DMS 273 (cell line): Measurements from ENCODE around the gene NCOA7.
"Not testable (repeated sequence)": the region's sequence is repeated elsewhere in the genome, so short reads cannot be mapped to it uniquely, and the experiment has no call there.

Experiments
- DNase-seq: peaks from one replicate; lab custom pipeline; 2025; ENCODE audit not compliant: unreplicated experiment; lab: John Stamatoyannopoulos, UW

Gene NCOA7

GRCh38 chr6:125753937-125754259 is 36.9 kb upstream of the NCOA7 start:
- no peak for DNase-seq

- DNase-seq: no peak
Observed at GRCh38 chr6:125754566-125754965, 36.2 kb upstream of the NCOA7 start.

GRCh38 chr6:125759184-125759902 is 31.4 kb upstream of the NCOA7 start:
- DNase-seq: peak; percentile 19

- no peak for DNase-seq
Observed at GRCh38 chr6:125759959-125760457, 30.8 kb upstream of the NCOA7 start.

GRCh38 chr6:125764121-125764671 is 26.6 kb upstream of the NCOA7 start:
- DNase-seq: no peak

- no peak for DNase-seq
Observed at GRCh38 chr6:125765944-125766343, 24.8 kb upstream of the NCOA7 start.

- no peak for DNase-seq
Observed at GRCh38 chr6:125766641-125767040, 24.1 kb upstream of the NCOA7 start.

- no peak for DNase-seq
Observed at GRCh38 chr6:125769147-125769783, 21.5 kb upstream of the NCOA7 start.

GRCh38 chr6:125773387-125774341 is 17.1 kb upstream of the NCOA7 start:
- DNase-seq: no peak

GRCh38 chr6:125776107-125776826 is 14.5 kb upstream of the NCOA7 start:
- DNase-seq: not testable (repeated sequence)

- DNase-seq: peak; percentile 97
Observed at GRCh38 chr6:125779924-125780539, 10.7 kb upstream of the NCOA7 start.

- peak; percentile 91 for DNase-seq
Observed at GRCh38 chr6:125780540-125781313, 10.0 kb upstream of the NCOA7 start.

GRCh38 chr6:125781314-125781868 is 9.4 kb upstream of the NCOA7 start:
- DNase-seq: peak; percentile 74

- DNase-seq: no peak
Observed at GRCh38 chr6:125784365-125784764, 6.4 kb upstream of the NCOA7 start.

- peak; percentile 34 for DNase-seq
Observed at GRCh38 chr6:125787791-125788190, 3.0 kb upstream of the NCOA7 start.

- DNase-seq: peak; percentile 38
Observed at GRCh38 chr6:125789167-125789566, 1.6 kb upstream of the NCOA7 start.

GRCh38 chr6:125789576-125790357 is 993 bp upstream of the NCOA7 start:
- peak; percentile 90 for DNase-seq

- peak; percentile 70 for DNase-seq
Observed at GRCh38 chr6:125791151-125791819, 525 bp downstream of the NCOA7 start.
